Thoracic aorta (tissue), 2 donors: Measurements from ENCODE around the gene UNC5B. TPM values are rescaled to one million over a fixed set of nuclear protein-coding genes. Genes with fewer than 3 reads are reported as not detected.
"Not testable (repeated sequence)": the region's sequence is repeated elsewhere in the genome, so short reads cannot be mapped to it uniquely, and the experiment has no call there.

Experiments
- ATAC-seq: fragments of 150-250 bp; one replicate; pipeline ENCODE4 v1.8.0; 2017; ENCODE audit warnings: low read depth; ENCODE audit not compliant: insufficient number of reproducible peaks, low FRiP score
- DNase-seq: peaks from one replicate; pipeline ENCODE4 v3.0.0-alpha.2; 2020; ENCODE audit warnings: low spot score
- H3K27ac ChIP-seq, 2 donors: fragments of 200-600 bp; sonication (generic); 1 replicate in 1 of 2; 2 replicates in 1 of 2; pipeline ENCODE4 v1.5.1; 2016; ENCODE audit warnings: mild to moderate bottlenecking in 2 of 2, moderate library complexity in 2 of 2
- H3K27me3 ChIP-seq: fragments of 200-600 bp; sonication (generic); replicated peaks from 2 replicates; pipeline ENCODE4 v1.6.0; 2016; ENCODE audit warnings: mild to moderate bottlenecking; ENCODE audit not compliant: insufficient read depth
- H3K36me3 ChIP-seq: fragments of 200-600 bp; sonication (generic); one replicate; pipeline ENCODE4 v1.5.1; 2016
- H3K4me1 ChIP-seq, 2 donors: fragments of 200-600 bp; sonication (generic); 1 replicate in 1 of 2; 2 replicates in 1 of 2; pipeline versions ENCODE4 v1.5.1 to v1.6.0; 2016; ENCODE audit warnings: low read depth in 2 of 2, mild to moderate bottlenecking in 1 of 2; ENCODE audit not compliant: control insufficient read depth in 1 of 2
- H3K4me3 ChIP-seq: fragments of 200-600 bp; sonication (generic); 2 replicates; pipeline ENCODE4 v1.5.1; 2016; ENCODE audit warnings: mild to moderate bottlenecking
- H3K9me3 ChIP-seq: fragments of 200-600 bp; sonication (generic); 2 replicates; pipeline ENCODE4 v1.5.1; 2016
- CTCF ChIP-seq: fragments of 200-600 bp; sonication (generic); IDR thresholded peaks from one replicate; pipeline ENCODE4 v1.5.1; 2019; ENCODE audit warnings: antibody characterized with exemption
- total RNA-seq, 2 donors: library from RNA; depleted of rRNA; stranded (reverse); fragments of >200 nt; gene quantifications; one replicate each; pipeline versions ENCODE4 v1.1.0 to v1.2.3, GENCODE V29; 2016

UNC5B gene
- total RNA-seq, 2 donors from 2014 or later = 18.3 to 24.2 TPM

GRCh38 chr10:71296086-71296485 is 83.7 kb downstream of the UNC5B start:
- no peaks in the 10 kb centered on the region for H3K4me1 ChIP-seq
- DNase-seq (no peak), ATAC-seq (no peak)
- no peaks in the 10 kb centered on the region for H3K27me3 ChIP-seq
- H3K27ac ChIP-seq = no peak overlapping the region
- H3K36me3 ChIP-seq = no peaks in the 10 kb centered on the region
- no peak overlapping the region for H3K4me3 ChIP-seq
- no peaks in the 10 kb centered on the region for H3K9me3 ChIP-seq
- no peak for TF ChIP-seq CTCF

GRCh38 chr10:71296811-71297210 is 84.4 kb downstream of the UNC5B start:
- not testable (repeated sequence) for H3K36me3 ChIP-seq, DNase-seq, H3K4me1 ChIP-seq, ATAC-seq, H3K9me3 ChIP-seq, H3K27me3 ChIP-seq, H3K27ac ChIP-seq, H3K4me3 ChIP-seq

- no peak for TF ChIP-seq CTCF
- DNase-seq (no peak), ATAC-seq (no peak)
- Histone ChIP-seq H3K4me3 (no peak overlapping the region), H3K4me1 (no peaks in the 10 kb centered on the region), H3K36me3 (no peaks in the 10 kb centered on the region), H3K27ac (no peak overlapping the region), H3K9me3 (no peaks in the 10 kb centered on the region), H3K27me3 (no peaks in the 10 kb centered on the region)
These were observed 85.0 kb downstream of the UNC5B start for GRCh38 chr10:71297343-71297742.

GRCh38 chr10:71299071-71299785 is 86.9 kb downstream of the UNC5B start:
- H3K27me3 ChIP-seq = no peaks in the 10 kb centered on the region
- H3K36me3 ChIP-seq = no peaks in the 10 kb centered on the region
- H3K4me3 ChIP-seq = no peak overlapping the region
- TF ChIP-seq CTCF = no peak
- H3K27ac ChIP-seq = no peak overlapping the region
- H3K9me3 ChIP-seq = no peaks in the 10 kb centered on the region
- ATAC-seq (no peak), DNase-seq (no peak)
- H3K4me1 ChIP-seq = no peaks in the 10 kb centered on the region

- DNase-seq = no peak
- Histone ChIP-seq H3K27me3 (no peaks in the 10 kb centered on the region), H3K36me3 (no peaks in the 10 kb centered on the region), H3K27ac (no peak overlapping the region), H3K9me3 (no peaks in the 10 kb centered on the region), H3K4me1 (no peaks in the 10 kb centered on the region), H3K4me3 (no peak overlapping the region)
- TF ChIP-seq CTCF = no peak
- ATAC-seq = no peak
These were observed 88.4 kb downstream of the UNC5B start for GRCh38 chr10:71300555-71301370.
